Fibroblast of skin of left biceps (primary cell): ENCODE measurements around the gene NEK1.

Experiments
- DNase-seq, 2 experiments: peaks; one replicate each; pipeline ENCODE4 v3.0.0-alpha.2; 2013; ENCODE audit warnings: low read depth in 2 of 2

NEK1 gene

GRCh38 chr4:169420291-169420690 lies 192.1 kb downstream of the NEK1 start:
- no peak for DNase-seq

GRCh38 chr4:169418846-169419245 lies 193.5 kb downstream of the NEK1 start:
- no peak for DNase-seq

- no peak for DNase-seq
Measured at GRCh38 chr4:169417629-169418282, 194.6 kb downstream of the NEK1 start.

- DNase-seq = no peak
Measured at GRCh38 chr4:169416997-169417396, 195.4 kb downstream of the NEK1 start.

GRCh38 chr4:169416461-169416860 lies 195.9 kb downstream of the NEK1 start:
- no peak for DNase-seq

GRCh38 chr4:169414913-169415312 lies 197.5 kb downstream of the NEK1 start:
- no peak for DNase-seq

GRCh38 chr4:169412046-169412445 lies 200.3 kb downstream of the NEK1 start:
- DNase-seq = no peak

GRCh38 chr4:169410839-169411770 lies 201.3 kb downstream of the NEK1 start:
- DNase-seq = peak; percentile 35 to 57

GRCh38 chr4:169407217-169407845 lies 205.1 kb downstream of the NEK1 start:
- peak; percentile 34 for DNase-seq

- DNase-seq = no peak
Measured at GRCh38 chr4:169404960-169405359, 207.4 kb downstream of the NEK1 start.

GRCh38 chr4:169400832-169401231 lies 211.6 kb downstream of the NEK1 start:
- no peak for DNase-seq

GRCh38 chr4:169399976-169400767 lies 212.2 kb downstream of the NEK1 start:
- no peak for DNase-seq

GRCh38 chr4:169398316-169398715 lies 214.1 kb downstream of the NEK1 start:
- peak; percentile 41 to 46 for DNase-seq

GRCh38 chr4:169397762-169398161 lies 214.6 kb downstream of the NEK1 start:
- peak; percentile 45 to 51 for DNase-seq

GRCh38 chr4:169385376-169385775 lies 227.0 kb downstream of the NEK1 start:
- peak; percentile 42 to 47 for DNase-seq

- DNase-seq = no peak
Measured at GRCh38 chr4:169384779-169385178, 227.6 kb downstream of the NEK1 start.

GRCh38 chr4:169383724-169384123 lies 228.7 kb downstream of the NEK1 start:
- DNase-seq = peak; percentile 87 to 92

GRCh38 chr4:169379688-169380087 lies 232.7 kb downstream of the NEK1 start:
- no peak for DNase-seq

GRCh38 chr4:169377367-169377766 lies 235.0 kb downstream of the NEK1 start:
- DNase-seq = no peak

- DNase-seq = no peak
Measured at GRCh38 chr4:169376421-169376820, 236.0 kb downstream of the NEK1 start.

GRCh38 chr4:169372791-169373190 lies 239.6 kb downstream of the NEK1 start:
- no peak for DNase-seq

GRCh38 chr4:169369634-169370033 lies 242.7 kb downstream of the NEK1 start:
- DNase-seq = no peak
